ENCODE measurements around the gene IL21R.
"Not testable (repeated sequence)": the region's sequence is repeated elsewhere in the genome, so short reads cannot be mapped to it uniquely, and the experiment has no call there.

The IL21R gene

DNA sequence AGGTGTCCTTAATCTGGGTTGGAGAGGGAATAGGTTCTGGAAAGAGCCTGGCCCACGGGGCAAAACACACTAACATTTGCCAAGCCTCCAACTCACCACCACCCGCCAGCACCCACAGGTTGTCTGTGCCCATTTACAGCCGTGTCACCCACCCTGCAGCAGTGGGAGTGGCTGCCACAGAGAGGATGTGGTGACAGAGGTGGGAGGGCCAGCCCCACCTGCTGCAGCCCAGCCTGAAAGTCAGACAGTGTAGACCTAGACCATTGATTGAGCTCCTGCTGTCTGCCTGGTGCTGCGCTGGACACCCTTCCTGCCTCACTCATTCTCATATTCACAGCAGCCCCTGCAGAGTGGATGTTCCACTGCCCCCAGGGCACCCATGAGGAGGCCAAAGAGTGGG is 44.7 kb downstream of the IL21R start:
- DNase-seq (ENCODE audit: low read depth) = no peak

- no peak for DNase-seq (ENCODE audit: low read depth)
Observed at GRCh38 chr16:27447301-27447700, 45.3 kb downstream of the IL21R start.

DNA sequence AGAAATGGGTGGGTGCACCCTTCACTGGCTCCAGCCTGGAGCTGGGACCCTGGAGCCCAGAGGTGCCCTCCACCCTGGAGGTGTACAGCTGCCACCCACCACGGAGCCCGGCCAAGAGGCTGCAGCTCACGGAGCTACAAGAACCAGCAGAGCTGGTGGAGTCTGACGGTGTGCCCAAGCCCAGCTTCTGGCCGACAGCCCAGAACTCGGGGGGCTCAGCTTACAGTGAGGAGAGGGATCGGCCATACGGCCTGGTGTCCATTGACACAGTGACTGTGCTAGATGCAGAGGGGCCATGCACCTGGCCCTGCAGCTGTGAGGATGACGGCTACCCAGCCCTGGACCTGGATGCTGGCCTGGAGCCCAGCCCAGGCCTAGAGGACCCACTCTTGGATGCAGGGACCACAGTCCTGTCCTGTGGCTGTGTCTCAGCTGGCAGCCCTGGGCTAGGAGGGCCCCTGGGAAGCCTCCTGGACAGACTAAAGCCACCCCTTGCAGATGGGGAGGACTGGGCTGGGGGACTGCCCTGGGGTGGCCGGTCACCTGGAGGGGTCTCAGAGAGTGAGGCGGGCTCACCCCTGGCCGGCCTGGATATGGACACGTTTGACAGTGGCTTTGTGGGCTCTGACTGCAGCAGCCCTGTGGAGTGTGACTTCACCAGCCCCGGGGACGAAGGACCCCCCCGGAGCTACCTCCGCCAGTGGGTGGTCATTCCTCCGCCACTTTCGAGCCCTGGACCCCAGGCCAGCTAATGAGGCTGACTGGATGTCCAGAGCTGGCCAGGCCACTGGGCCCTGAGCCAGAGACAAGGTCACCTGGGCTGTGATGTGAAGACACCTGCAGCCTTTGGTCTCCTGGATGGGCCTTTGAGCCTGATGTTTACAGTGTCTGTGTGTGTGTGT is 46.8 kb downstream of the IL21R start:
- no peak for DNase-seq (ENCODE audit: low read depth)

- no peak for DNase-seq (ENCODE audit: low read depth)
Observed at GRCh38 chr16:27449434-27450195, 47.6 kb downstream of the IL21R start.

- no peak for DNase-seq (ENCODE audit: low read depth)
Observed at GRCh38 chr16:27450196-27450549, 48.2 kb downstream of the IL21R start.

DNA sequence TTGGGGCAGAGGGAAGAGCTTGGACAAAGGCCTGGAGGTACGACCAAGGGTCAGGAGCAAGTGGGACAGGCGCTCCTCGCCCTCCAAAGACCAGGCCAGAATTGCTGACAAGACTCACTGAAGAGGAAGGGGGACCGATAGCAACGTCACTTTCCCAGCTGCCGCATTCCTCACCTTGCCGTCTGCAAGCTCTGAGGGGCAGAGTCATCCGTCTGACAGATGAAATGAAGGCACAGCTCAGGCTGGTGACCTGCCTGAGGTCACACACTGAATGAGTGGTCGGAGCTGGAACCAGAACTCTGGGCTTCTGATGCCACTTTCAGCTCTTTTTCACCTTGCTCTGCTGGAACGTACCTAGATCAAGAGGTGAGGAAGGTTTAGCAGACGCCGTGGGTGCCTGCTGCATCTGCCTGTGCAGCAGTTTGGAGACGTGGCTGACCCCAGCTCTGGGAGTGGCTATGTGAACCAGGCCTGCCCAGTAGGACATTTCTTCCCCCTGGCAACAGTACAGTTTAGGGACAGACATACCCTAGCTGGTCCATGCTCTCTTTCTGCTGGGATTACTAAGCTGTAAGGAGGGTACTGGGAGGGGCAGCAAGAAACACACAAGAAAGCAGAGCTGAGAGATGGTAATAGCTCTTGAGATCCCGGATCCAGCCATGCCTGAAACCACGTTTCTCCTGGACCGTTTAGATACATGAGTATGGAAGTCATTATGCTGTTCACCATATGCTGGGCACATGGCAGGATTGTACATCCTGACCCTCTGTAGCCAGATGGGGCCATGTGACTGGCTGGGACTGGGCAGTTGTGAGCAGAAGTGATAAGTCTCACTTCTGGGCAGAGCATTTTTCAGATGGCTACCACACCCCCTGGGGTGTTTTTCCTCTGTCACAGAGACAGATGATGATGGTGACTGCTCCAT is 50.9 kb downstream of the IL21R start:
- DNase-seq (ENCODE audit: low read depth) = no peak

GRCh38 chr16:27453494-27453825 is 51.5 kb downstream of the IL21R start:
- no peak for DNase-seq (ENCODE audit: low read depth)

GRCh38 chr16:27455700-27456099 is 53.7 kb downstream of the IL21R start:
- no peak for DNase-seq (ENCODE audit: low read depth)

- DNase-seq (ENCODE audit: low read depth) = not testable (repeated sequence)
Observed at GRCh38 chr16:27457605-27457900, 55.6 kb downstream of the IL21R start.

GRCh38 chr16:27458258-27458657 is 56.3 kb downstream of the IL21R start:
- DNase-seq (ENCODE audit: low read depth) = no peak

DNA sequence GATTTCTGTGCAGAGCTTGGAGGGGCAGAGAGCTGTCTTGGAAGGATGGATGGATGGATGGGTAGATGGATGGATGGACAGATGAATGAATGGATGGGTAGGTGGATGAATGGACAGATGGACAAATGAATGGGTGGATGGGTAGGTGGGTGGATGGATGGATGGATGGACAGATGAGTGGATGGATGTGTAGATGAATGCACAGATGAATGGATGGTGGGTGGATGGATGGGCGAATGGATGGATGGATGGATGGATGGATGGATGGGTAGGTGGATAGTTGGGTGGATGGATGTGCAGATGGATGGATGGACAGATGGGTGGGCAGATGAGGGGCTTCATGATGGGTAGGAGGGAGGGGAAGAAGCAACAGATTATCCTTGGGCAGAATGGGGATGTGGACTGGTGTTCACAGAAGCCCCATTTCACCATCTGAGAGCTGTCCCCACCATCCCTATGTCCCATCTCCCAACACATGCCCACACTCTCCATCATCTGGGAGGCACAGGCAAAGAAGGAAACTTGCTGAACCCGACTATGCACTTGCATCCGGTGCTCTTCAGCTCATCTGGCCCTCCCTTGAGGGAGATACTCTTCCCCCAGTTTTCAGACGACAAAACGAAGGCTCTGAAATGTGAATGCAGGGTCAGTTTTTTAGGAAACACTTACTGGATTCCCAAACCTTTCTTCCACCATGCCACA is 57.2 kb downstream of the IL21R start:
- no peak for DNase-seq (ENCODE audit: low read depth)

- DNase-seq (ENCODE audit: low read depth) = no peak
Observed at GRCh38 chr16:27460213-27460612, 58.2 kb downstream of the IL21R start.

DNA sequence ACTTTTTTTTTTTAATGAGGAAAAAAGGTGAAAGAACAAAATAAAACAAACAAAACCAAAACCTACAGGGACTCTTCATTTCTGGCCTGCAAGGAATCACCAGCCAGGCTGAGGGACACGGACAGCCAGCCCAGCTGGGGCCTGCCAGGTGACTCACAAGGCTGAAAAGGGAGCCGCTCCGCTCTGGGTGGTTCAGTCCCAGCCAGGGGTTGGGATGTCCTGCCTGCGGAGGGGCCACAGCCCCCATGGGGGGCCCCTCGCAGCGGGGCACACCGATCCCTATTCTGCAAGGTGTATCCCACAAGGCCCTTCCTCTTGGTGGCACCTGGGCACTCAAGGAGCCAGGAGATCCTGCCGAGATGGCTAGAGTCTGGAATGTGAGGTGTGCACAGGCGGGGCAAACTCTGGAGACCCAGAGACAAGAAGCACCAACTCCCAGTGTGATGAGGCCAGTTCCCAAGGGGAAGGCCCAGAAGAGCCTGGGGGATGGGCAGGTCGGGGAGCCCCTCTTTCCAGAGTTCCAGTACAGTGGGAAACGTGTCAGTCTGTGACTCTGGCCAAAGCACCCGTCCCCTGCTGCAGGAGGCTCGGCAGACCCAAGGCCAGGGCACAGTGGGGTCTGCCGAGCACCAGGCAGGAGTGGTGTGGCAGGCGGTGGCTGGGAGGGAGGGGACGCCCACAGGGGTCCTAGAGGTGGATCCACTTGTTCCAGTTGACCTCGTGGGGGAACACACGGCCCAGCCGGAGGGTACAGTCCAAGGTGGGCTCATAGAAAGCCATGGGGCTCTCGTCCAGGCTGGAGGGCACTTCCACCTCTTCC is 58.9 kb downstream of the IL21R start:
- no peak for DNase-seq (ENCODE audit: low read depth)

GRCh38 chr16:27461483-27462171 is 59.7 kb downstream of the IL21R start:
- DNase-seq (ENCODE audit: low read depth) = no peak

DNA sequence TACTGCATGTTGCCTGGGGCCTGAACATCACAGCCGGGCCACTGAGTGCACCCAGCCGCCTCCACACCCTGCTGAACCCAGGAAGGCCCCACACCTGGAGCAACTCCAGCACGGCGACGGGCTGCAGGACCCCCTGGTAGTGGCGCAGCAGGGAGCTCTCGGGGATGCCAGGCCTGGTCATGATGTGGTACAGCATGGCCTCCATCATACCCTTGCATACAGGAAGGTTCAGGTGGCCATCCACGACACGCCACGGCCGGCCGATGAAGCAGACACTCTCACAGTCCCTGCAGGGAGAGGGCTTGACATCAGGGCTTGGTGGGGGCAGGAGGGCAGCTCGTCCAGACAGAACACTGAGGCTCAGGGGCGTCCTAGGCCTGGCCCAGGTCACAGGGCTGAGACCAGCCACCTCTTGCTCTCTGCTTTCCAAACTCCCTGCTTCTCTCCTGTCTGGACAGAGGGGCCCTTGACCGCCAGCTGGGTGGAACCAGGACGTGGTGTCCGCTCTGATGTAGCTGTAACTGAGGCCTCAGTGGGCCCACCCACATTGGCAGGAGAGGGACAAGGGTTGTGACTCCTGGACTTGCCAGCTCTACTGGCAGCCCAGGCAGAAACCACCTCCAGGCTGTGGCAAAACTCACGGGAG is 60.3 kb downstream of the IL21R start:
- no peak for DNase-seq (ENCODE audit: low read depth)

GRCh38 chr16:27462846-27463682 is 61.1 kb downstream of the IL21R start:
- DNase-seq (ENCODE audit: low read depth) = no peak

- no peak for DNase-seq (ENCODE audit: low read depth)
Observed at GRCh38 chr16:27463741-27464591, 62.0 kb downstream of the IL21R start.
